CD4-positive, CD25-positive, alpha-beta regulatory T cell (primary cell): Measurements from ENCODE around the gene MIEF1. TPM values are rescaled to one million over a fixed set of nuclear protein-coding genes. Genes with fewer than 3 reads are reported as not detected.

Experiments
- ATAC-seq, 2 donors: fragments of 150-1000 bp; cut with Tn5 transposase; one replicate each; pipeline ENCODE4 v1.10.0; 2021; ENCODE audit warnings: low read depth in 2 of 2, moderate number of reproducible peaks in 2 of 2, moderate library complexity in 1 of 2
- DNase-seq, 3 donors: peaks; one replicate each; pipeline versions ENCODE4 v3.0.0 to v3.0.0-alpha.2; 2012 to 2022; ENCODE audit warnings: mixed read lengths in 1 of 3
- H3K27ac ChIP-seq: one replicate; pipeline ENCODE4 v1.7.0; 2013; ENCODE audit warnings: mild to moderate bottlenecking, low read length; ENCODE audit not compliant: insufficient read depth, poor library complexity, severe bottlenecking
- H3K27me3 ChIP-seq: one replicate; pipeline ENCODE4 v1.7.0; 2013; ENCODE audit warnings: low read length; ENCODE audit not compliant: control insufficient read depth, insufficient read depth
- H3K36me3 ChIP-seq: one replicate; pipeline ENCODE4 v1.7.0; 2013; ENCODE audit warnings: mild to moderate bottlenecking, low read length, moderate library complexity; ENCODE audit not compliant: control insufficient read depth, insufficient read depth
- H3K4me1 ChIP-seq: 2 replicates; pipeline ENCODE4 v1.7.0; 2013; ENCODE audit warnings: mild to moderate bottlenecking, low read length; ENCODE audit not compliant: insufficient read depth, control insufficient read depth, poor library complexity, severe bottlenecking
- H3K4me3 ChIP-seq: one replicate; pipeline ENCODE4 v1.7.0; 2013; ENCODE audit warnings: low read depth, mild to moderate bottlenecking, low read length, moderate library complexity
- H3K9me3 ChIP-seq, 2 experiments: 1 replicate in 1 of 2; 2 replicates in 1 of 2; pipeline ENCODE4 v1.7.0; 2013; ENCODE audit warnings: low read length in 2 of 2, mild to moderate bottlenecking in 1 of 2, moderate library complexity in 1 of 2; ENCODE audit not compliant: control insufficient read depth in 2 of 2
- H3K27ac Mint-ChIP-seq, 3 donors: one replicate each; pipeline ENCODE4 v1.8.0; 2020 to 2022; ENCODE audit warnings: mild to moderate bottlenecking in 3 of 3, mixed read lengths in 3 of 3, moderate library complexity in 2 of 3
- H3K27me3 Mint-ChIP-seq: one replicate; pipeline ENCODE4 v1.8.0; 2022; ENCODE audit warnings: mild to moderate bottlenecking, mixed read lengths
- H3K36me3 Mint-ChIP-seq: one replicate; pipeline ENCODE4 v1.8.0; 2020; ENCODE audit warnings: mixed read lengths
- H3K4me1 Mint-ChIP-seq, 4 donors: one replicate each; pipeline ENCODE4 v1.8.0; 2020 to 2022; ENCODE audit warnings: mixed read lengths in 4 of 4, mild to moderate bottlenecking in 1 of 4
- H3K4me3 Mint-ChIP-seq, 4 donors: one replicate each; pipeline ENCODE4 v1.8.0; 2020 to 2022; ENCODE audit warnings: mild to moderate bottlenecking in 4 of 4, mixed read lengths in 4 of 4, moderate library complexity in 3 of 4
- H3K9me3 Mint-ChIP-seq, 7 donors: one replicate each; pipeline ENCODE4 v1.8.0; 2020 to 2022; ENCODE audit warnings: mixed read lengths in 7 of 7, mild to moderate bottlenecking in 3 of 7, moderate library complexity in 2 of 7
- polyA plus RNA-seq, 4 donors: library from polyadenylated mRNA; unstranded; fragments of 300-500 nt; fragmentation: Illumina TruSeq; gene quantifications; one replicate each; pipeline ENCODE4 v1.2.3, GENCODE V29; 2021
- total RNA-seq: library from RNA; stranded (reverse); gene quantifications from one replicate; pipeline ENCODE4 v1.2.3, GENCODE V29; 2022

Gene MIEF1
- total and polyA plus RNA-seq, 5 donors from 2014 or later: 16.0 to 39.8 (median 28.9) TPM

DNA sequence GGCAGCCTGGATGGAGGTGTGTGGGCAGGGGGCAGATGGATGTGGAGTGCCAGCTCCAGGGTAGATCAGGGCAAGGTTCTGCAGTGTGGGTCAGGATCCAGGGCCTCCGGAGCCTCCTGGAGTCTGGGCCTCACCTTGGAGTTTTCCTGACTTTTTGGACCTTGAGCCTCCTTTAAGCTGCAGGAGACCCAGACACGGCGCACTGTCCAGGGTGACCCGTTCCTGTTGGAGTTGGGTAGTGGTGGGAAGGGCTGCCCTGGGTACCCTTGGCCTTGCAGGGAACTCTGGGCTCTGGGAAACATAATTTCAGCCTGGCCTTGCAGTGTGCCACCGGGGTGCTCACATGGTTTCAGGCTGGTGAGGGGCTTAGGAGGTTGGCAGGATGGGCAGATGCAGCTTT is 28.2 kb upstream of the MIEF1 start:
- H3K27ac Mint-ChIP-seq: no peak overlapping the region
- peaks cover 4% of the 10 kb centered on the region for H3K27me3 Mint-ChIP-seq
- H3K4me1 Mint-ChIP-seq: peaks cover 0 to 17% (median 0%) of the 10 kb centered on the region in 4 donors
- no peaks in the 10 kb centered on the region for H3K9me3 Mint-ChIP-seq
- Histone ChIP-seq H3K27ac (no peak overlapping the region), H3K4me3 (no peak overlapping the region), H3K4me1 (peaks cover 6% of the 10 kb centered on the region), H3K36me3 (no peaks in the 10 kb centered on the region), H3K9me3 (no peaks in the 10 kb centered on the region), H3K27me3 (no peaks in the 10 kb centered on the region)
- H3K4me3 Mint-ChIP-seq: no peak overlapping the region
- ATAC-seq: no peak
- no peak for DNase-seq
- H3K36me3 Mint-ChIP-seq: no peaks in the 10 kb centered on the region

GRCh38 chr22:39474351-39475111 is 27.6 kb upstream of the MIEF1 start:
- no peak overlapping the region for H3K27ac Mint-ChIP-seq
- H3K4me3 Mint-ChIP-seq: no peak overlapping the region
- no peaks in the 10 kb centered on the region for H3K27me3 ChIP-seq
- DNase-seq (no peak), ATAC-seq (no peak)
- no peaks in the 10 kb centered on the region for H3K36me3 ChIP-seq
- H3K27me3 Mint-ChIP-seq: peaks cover 6% of the 10 kb centered on the region
- H3K4me1 Mint-ChIP-seq: peaks cover 0 to 17% (median 0%) of the 10 kb centered on the region in 4 donors
- H3K27ac ChIP-seq: no peak overlapping the region
- H3K9me3 Mint-ChIP-seq: no peaks in the 10 kb centered on the region
- no peaks in the 10 kb centered on the region for H3K9me3 ChIP-seq
- no peaks in the 10 kb centered on the region for H3K36me3 Mint-ChIP-seq
- H3K4me1 ChIP-seq: peaks cover 6% of the 10 kb centered on the region
- H3K4me3 ChIP-seq: no peak overlapping the region

- Mint-ChIP-seq H3K9me3 (no peaks in the 10 kb centered on the region), H3K36me3 (no peaks in the 10 kb centered on the region), H3K27ac (no peak overlapping the region), H3K4me1 (peaks cover 0 to 17% (median 0%) of the 10 kb centered on the region in 4 donors), H3K4me3 (no peak overlapping the region), H3K27me3 (peaks cover 10% of the 10 kb centered on the region)
- DNase-seq (no peak), ATAC-seq (no peak)
- Histone ChIP-seq H3K4me1 (peaks cover 6% of the 10 kb centered on the region), H3K9me3 (no peaks in the 10 kb centered on the region), H3K4me3 (no peak overlapping the region), H3K36me3 (no peaks in the 10 kb centered on the region), H3K27ac (no peak overlapping the region), H3K27me3 (no peaks in the 10 kb centered on the region)
Observed at GRCh38 chr22:39475337-39475736, 26.8 kb upstream of the MIEF1 start.

DNA sequence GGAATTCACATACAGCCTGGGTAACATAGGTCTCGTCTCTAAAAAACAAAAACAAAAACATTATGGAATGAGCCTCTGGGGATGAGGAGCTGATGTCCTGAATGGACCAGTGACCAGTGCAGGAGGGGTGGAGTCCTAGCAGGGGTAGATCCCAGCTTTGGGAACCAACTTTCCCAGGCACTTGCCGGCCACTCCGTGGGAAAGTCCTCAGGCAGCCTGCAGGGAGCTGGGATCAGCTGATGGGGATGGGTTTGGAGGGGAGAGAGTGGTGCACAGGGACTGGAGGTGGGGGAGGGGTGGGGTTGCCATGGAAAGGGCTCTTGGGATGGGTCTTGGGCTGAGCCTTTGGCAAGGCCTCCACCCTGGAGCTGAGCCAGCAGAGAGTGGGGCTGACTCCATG is 26.2 kb upstream of the MIEF1 start:
- H3K27me3 Mint-ChIP-seq: peaks cover 10% of the 10 kb centered on the region
- Histone ChIP-seq H3K4me3 (no peak overlapping the region), H3K27me3 (no peaks in the 10 kb centered on the region), H3K9me3 (no peaks in the 10 kb centered on the region), H3K36me3 (no peaks in the 10 kb centered on the region), H3K4me1 (peaks cover 6% of the 10 kb centered on the region), H3K27ac (no peak overlapping the region)
- no peak overlapping the region for H3K4me3 Mint-ChIP-seq
- H3K9me3 Mint-ChIP-seq: no peaks in the 10 kb centered on the region
- ATAC-seq (no peak), DNase-seq (no peak)
- H3K4me1 Mint-ChIP-seq: peaks cover 0 to 17% (median 0%) of the 10 kb centered on the region in 4 donors
- H3K27ac Mint-ChIP-seq: no peak overlapping the region
- H3K36me3 Mint-ChIP-seq: no peaks in the 10 kb centered on the region

GRCh38 chr22:39476664-39477063 is 25.4 kb upstream of the MIEF1 start:
- Histone ChIP-seq H3K27ac (no peak overlapping the region), H3K9me3 (no peaks in the 10 kb centered on the region), H3K27me3 (no peaks in the 10 kb centered on the region), H3K4me3 (no peak overlapping the region), H3K4me1 (peaks cover 3% of the 10 kb centered on the region), H3K36me3 (no peaks in the 10 kb centered on the region)
- Mint-ChIP-seq H3K9me3 (no peaks in the 10 kb centered on the region), H3K36me3 (no peaks in the 10 kb centered on the region), H3K27me3 (peaks cover 10% of the 10 kb centered on the region), H3K4me3 (no peak overlapping the region), H3K4me1 (peaks cover 0 to 12% (median 0%) of the 10 kb centered on the region in 4 donors), H3K27ac (no peak overlapping the region)
- ATAC-seq: no peak
- no peak for DNase-seq

DNA sequence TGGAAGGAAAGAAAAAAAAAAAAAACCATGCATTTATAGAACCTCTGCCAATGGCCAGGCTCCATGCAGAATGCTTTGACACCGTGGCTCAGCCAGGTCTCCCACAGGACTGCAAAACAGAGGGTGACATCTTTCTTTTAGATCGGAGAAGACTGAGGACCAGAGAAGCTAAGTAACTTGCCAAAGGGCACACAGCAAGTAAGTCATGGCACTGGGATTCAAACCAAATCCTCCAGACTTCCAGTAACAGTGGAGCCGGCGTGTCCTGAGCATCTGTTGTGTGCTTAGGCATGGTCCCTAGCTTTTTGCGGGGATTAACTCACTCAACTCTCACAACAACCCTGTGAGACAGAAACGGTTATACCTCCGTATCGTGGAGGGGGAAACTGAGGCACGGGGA is 24.5 kb upstream of the MIEF1 start:
- Mint-ChIP-seq H3K9me3 (no peaks in the 10 kb centered on the region), H3K27ac (no peak overlapping the region)

DNA sequence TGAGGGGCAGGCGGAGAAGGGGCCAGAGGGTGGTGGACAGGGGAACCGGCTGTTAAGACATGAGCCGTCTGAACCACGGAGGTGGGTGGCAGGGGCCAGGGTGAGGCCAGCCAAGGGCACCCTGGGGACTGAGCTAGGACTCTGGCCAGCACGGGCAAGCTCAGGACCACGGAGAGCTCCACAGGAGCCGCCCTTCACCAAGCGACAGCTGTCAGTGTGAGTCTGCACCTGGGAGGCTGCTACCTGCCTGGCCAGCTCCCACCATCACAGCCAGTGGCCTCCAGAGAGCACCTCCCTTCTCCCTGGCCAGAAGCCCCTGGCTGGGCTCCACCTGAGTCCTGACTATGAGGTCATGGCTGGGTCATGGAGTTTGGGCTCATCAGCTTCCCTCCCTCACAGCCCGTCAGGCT is 23.6 kb upstream of the MIEF1 start:
- Histone ChIP-seq H3K4me3 (no peak overlapping the region), H3K4me1 (no peaks in the 10 kb centered on the region), H3K27ac (no peak overlapping the region), H3K9me3 (no peaks in the 10 kb centered on the region), H3K27me3 (no peaks in the 10 kb centered on the region), H3K36me3 (no peaks in the 10 kb centered on the region)
- ATAC-seq (no peak), DNase-seq (no peak)
- H3K27me3 Mint-ChIP-seq: peaks cover 10% of the 10 kb centered on the region
- H3K4me1 Mint-ChIP-seq: no peaks in the 10 kb centered on the region
- H3K36me3 Mint-ChIP-seq: no peaks in the 10 kb centered on the region
- H3K4me3 Mint-ChIP-seq: no peak overlapping the region
- no peak overlapping the region for H3K27ac Mint-ChIP-seq
- H3K9me3 Mint-ChIP-seq: no peaks in the 10 kb centered on the region

More for the DNA sequence above, 24.5 kb upstream of the MIEF1 start:
- Histone ChIP-seq H3K9me3 (no peaks in the 10 kb centered on the region), H3K27me3 (no peaks in the 10 kb centered on the region), H3K4me3 (no peak overlapping the region), H3K4me1 (no peaks in the 10 kb centered on the region), H3K36me3 (no peaks in the 10 kb centered on the region), H3K27ac (no peak overlapping the region)
- Mint-ChIP-seq H3K27me3 (peaks cover 10% of the 10 kb centered on the region), H3K36me3 (no peaks in the 10 kb centered on the region), H3K4me3 (no peak overlapping the region), H3K4me1 (peaks cover 0 to 4% (median 0%) of the 10 kb centered on the region in 4 donors)
- DNase-seq (no peak), ATAC-seq (no peak)

- H3K27me3 ChIP-seq: no peaks in the 10 kb centered on the region
- peaks cover 10% of the 10 kb centered on the region for H3K27me3 Mint-ChIP-seq
- H3K36me3 ChIP-seq: no peaks in the 10 kb centered on the region
- H3K4me3 Mint-ChIP-seq: no peak overlapping the region
- H3K27ac ChIP-seq: no peak overlapping the region
- ATAC-seq (no peak), DNase-seq (no peak)
- no peaks in the 10 kb centered on the region for H3K9me3 ChIP-seq
- no peaks in the 10 kb centered on the region for H3K4me1 Mint-ChIP-seq
- H3K4me3 ChIP-seq: no peak overlapping the region
- H3K27ac Mint-ChIP-seq: no peak overlapping the region
- H3K9me3 Mint-ChIP-seq: no peaks in the 10 kb centered on the region
- H3K4me1 ChIP-seq: no peaks in the 10 kb centered on the region
- no peaks in the 10 kb centered on the region for H3K36me3 Mint-ChIP-seq
Observed at GRCh38 chr22:39479254-39479653, 22.8 kb upstream of the MIEF1 start.
